ENCODE results near the gene TOR3A. TPM values are rescaled to one million over a fixed set of nuclear protein-coding genes. Genes with fewer than 3 reads are reported as not detected.

Gene TOR3A
- total RNA-seq, 1 donor from 2014 or later = 24.3 TPM

DNA sequence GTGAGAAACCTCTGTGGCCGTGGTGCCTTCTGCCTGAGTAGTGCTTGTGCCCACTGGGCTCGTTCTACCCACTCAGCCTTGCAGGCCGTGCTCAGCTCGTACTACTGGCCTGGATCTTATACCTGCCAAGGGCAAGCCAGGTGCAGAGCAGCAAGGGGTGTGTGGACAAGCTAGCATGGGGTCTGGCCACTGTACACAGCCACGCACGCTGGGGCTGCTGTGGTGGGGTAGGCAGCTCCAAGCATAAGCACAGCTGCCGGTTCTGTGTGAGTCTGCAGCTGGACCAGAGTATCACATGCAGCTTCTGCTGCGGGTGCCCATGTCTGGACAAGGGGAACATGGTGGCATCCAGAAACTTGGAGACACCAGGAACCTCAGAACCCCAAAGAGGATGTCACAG lies 39.8 kb upstream of the TOR3A start:
- no peaks in the 10 kb centered on the region for H3K36me3 ChIP-seq
- no peaks in the 10 kb centered on the region for H3K9me3 ChIP-seq
- peak in 1 of 2 donors; percentile 17 for ATAC-seq
- no peak overlapping the region for H3K27ac ChIP-seq
- H3K27me3 ChIP-seq (ENCODE audit: low read depth) = no peaks in the 10 kb centered on the region
- H3K4me3 ChIP-seq = no peak overlapping the region
- H3K4me1 ChIP-seq = peaks cover 9% of the 10 kb centered on the region
- DNase-seq = no peak
- TF ChIP-seq, protein P1, sequence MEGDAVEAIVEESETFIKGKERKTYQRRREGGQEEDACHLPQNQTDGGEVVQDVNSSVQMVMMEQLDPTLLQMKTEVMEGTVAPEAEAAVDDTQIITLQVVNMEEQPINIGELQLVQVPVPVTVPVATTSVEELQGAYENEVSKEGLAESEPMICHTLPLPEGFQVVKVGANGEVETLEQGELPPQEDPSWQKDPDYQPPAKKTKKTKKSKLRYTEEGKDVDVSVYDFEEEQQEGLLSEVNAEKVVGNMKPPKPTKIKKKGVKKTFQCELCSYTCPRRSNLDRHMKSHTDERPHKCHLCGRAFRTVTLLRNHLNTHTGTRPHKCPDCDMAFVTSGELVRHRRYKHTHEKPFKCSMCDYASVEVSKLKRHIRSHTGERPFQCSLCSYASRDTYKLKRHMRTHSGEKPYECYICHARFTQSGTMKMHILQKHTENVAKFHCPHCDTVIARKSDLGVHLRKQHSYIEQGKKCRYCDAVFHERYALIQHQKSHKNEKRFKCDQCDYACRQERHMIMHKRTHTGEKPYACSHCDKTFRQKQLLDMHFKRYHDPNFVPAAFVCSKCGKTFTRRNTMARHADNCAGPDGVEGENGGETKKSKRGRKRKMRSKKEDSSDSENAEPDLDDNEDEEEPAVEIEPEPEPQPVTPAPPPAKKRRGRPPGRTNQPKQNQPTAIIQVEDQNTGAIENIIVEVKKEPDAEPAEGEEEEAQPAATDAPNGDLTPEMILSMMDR (IDR thresholded peaks at IDR 0.05) = no peak
- intact Hi-C loops (cut with DNase I) = no loop called here

DNA sequence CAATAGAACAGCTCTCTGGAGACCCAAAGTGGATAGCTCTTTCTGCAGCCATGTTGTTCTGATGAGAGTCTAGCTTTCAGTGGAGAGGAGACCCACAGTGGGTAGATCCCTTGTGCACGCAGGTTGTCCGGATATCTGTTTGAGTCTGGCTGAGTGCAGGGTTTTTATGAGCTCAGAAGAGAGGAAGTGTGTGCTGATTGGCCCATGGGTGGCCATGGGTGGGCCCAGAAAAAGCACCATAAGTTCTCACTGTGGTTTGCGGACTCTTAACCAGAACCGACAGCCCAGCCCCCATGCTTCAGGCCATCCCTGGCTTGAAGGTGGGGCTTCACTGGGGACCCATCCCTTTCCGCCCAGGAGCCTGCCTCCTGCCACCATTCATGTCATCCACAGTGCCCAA lies 39.2 kb upstream of the TOR3A start:
- intact Hi-C loops (cut with DNase I) = no loop called here
- peak in 1 of 2 donors; percentile 17 for ATAC-seq
- no peaks in the 10 kb centered on the region for H3K36me3 ChIP-seq
- no peak overlapping the region for H3K27ac ChIP-seq
- H3K9me3 ChIP-seq = no peaks in the 10 kb centered on the region
- DNase-seq = no peak
- no peaks in the 10 kb centered on the region for H3K27me3 ChIP-seq (ENCODE audit: low read depth)
- H3K4me3 ChIP-seq = no peak overlapping the region
- TF ChIP-seq, protein P1 (IDR thresholded peaks at IDR 0.05) = no peak
- H3K4me1 ChIP-seq = peaks cover 5% of the 10 kb centered on the region

DNA sequence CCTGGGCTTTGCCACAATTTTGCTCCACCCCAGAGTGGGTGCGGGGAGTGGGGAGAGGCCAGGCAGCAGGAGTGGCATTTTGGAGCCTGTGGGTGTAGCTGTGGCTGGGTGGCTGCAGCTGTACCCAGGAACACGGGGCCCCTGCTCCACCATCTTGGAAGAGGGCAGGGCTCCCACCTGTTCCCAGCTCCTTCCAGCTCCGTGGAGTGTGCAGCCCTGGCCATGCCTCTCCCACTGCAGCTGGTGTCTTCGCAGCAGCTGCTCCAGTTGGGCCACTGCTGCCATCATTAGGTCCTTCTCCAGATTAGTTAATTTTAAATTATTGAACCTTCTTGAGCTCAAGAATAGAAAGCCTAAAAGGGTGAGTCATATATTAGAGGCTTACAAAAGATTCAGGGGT lies 38.6 kb upstream of the TOR3A start:
- Histone ChIP-seq H3K9me3 (no peaks in the 10 kb centered on the region), H3K27ac (no peak overlapping the region), H3K4me1 (peaks cover 5% of the 10 kb centered on the region), H3K36me3 (no peaks in the 10 kb centered on the region), H3K27me3 (ENCODE audit: low read depth) (no peaks in the 10 kb centered on the region), H3K4me3 (no peak overlapping the region)
- no peak for DNase-seq
- intact Hi-C loops (cut with DNase I) = no loop called here
- no peak for ATAC-seq
- TF ChIP-seq, protein P1 (IDR thresholded peaks at IDR 0.05) = no peak

DNA sequence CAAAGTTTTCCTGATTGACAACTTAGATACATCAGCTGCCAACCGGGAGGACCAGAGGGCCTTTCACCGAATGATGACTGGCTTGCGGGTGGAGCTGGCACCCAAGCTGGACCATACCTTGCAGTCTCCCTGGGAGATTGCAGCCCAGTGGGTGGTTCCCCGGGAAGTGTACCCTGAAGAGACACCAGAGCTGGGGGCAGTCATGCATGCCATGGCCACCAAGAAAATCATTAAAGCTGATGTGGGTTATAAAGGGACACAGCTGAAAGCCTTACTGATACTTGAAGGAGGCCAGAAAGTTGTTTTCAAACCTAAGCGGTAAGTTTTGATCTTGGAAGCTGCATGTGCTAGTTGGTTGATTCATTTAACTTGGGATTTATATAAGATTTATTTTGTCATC lies 38.0 kb upstream of the TOR3A start:
- Histone ChIP-seq H3K27ac (no peak overlapping the region), H3K36me3 (no peaks in the 10 kb centered on the region), H3K9me3 (no peaks in the 10 kb centered on the region), H3K4me1 (peaks cover 5% of the 10 kb centered on the region), H3K4me3 (no peak overlapping the region), H3K27me3 (ENCODE audit: low read depth) (no peaks in the 10 kb centered on the region)
- TF ChIP-seq, protein P1 (IDR thresholded peaks at IDR 0.05) = no peak
- DNase-seq (no peak), ATAC-seq (no peak)
- intact Hi-C loops (cut with DNase I) = no loop called here

DNA sequence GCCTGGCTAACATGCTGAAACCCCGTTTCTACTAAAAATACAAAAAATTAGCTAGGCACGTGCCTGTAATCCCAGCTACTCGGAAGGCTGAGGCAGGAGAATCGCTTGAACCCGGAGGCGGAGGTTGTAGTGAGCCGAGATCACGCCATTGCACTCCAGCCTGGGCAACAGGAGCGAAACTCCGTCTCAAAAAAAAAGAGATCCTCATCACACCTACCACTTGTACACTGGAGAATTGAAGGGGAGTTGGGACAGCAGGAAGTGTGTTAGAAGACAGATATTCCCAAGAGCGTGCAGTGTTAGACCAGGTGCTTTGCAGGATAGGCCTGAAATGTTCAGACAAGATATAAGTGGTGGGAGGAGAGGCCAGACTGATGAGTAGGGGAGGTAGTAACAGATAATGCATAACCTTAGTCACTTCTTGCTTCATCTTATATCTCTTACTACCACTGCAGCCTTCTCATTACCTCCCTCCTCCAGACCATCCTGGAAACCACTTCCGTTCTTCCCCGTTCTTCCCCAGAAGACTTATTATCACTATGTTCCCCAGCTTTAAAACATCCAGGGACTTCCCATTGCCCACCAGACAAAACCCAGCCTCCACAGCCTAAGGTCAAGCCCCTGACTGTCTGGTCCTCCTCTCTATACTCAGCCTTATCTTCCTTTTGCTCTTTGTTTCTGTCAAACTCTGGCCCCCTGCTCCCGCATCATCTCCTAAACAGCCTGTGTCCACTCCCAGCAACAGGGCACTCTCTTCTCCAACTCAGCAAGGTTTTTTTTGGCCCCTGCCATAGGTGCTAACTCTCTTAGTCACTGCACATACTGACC lies 34.8 kb upstream of the TOR3A start:
- H3K27me3 ChIP-seq (ENCODE audit: low read depth) = no peaks in the 10 kb centered on the region
- H3K36me3 ChIP-seq = peaks cover 4% of the 10 kb centered on the region
- H3K4me1 ChIP-seq = no peaks in the 10 kb centered on the region
- intact Hi-C loops (cut with DNase I) = no loop called here
- H3K27ac ChIP-seq = no peak overlapping the region
- ATAC-seq = no peak
- DNase-seq = no peak
- H3K9me3 ChIP-seq = no peaks in the 10 kb centered on the region
- TF ChIP-seq, protein P1 (IDR thresholded peaks at IDR 0.05) = no peak
- H3K4me3 ChIP-seq = no peak overlapping the region

All from lower lobe of right lung (tissue), 2 donors.